Heart left ventricle (tissue), 16 donors: ENCODE data around the gene MFN1. TPM values are rescaled to one million over a fixed set of nuclear protein-coding genes. Genes with fewer than 3 reads are reported as not detected.

Experiments used
- ATAC-seq, 4 donors: fragments of 200-7000 bp; cut with Tn5 transposase; one replicate each; pipeline ENCODE4 v1.9.1; 2020 to 2022; ENCODE audit warnings: moderate library complexity in 4 of 4, mild to moderate bottlenecking in 3 of 4, moderate number of reproducible peaks in 1 of 4
- DNase-seq, 5 donors: peaks; one replicate each; pipeline ENCODE4 v3.0.0-alpha.2; 2020
- H3K27ac ChIP-seq, 12 donors: fragments of 200-600 bp; sonication (generic) in 4 of 12; one replicate each; pipeline versions ENCODE4 v1.5.0 to v1.8.0; 2016 to 2022; ENCODE audit warnings: mild to moderate bottlenecking in 2 of 12
- H3K27me3 ChIP-seq, 9 donors: fragments of 200-600 bp; sonication (generic) in 2 of 9; one replicate each; pipeline versions ENCODE4 v1.5.1 to v1.8.0; 2016 to 2022; ENCODE audit warnings: mild to moderate bottlenecking in 3 of 9
- H3K36me3 ChIP-seq, 9 donors: fragments of 200-600 bp; sonication (generic) in 2 of 9; one replicate each; pipeline versions ENCODE4 v1.5.0 to v1.8.0; 2018 to 2022; ENCODE audit warnings: mild to moderate bottlenecking in 2 of 9
- H3K4me1 ChIP-seq, 12 donors: fragments of 200-600 bp; sonication (generic) in 4 of 12; one replicate each; pipeline versions ENCODE4 v1.5.0 to v1.8.0; 2016 to 2022; ENCODE audit warnings: mild to moderate bottlenecking in 3 of 12
- H3K4me3 ChIP-seq, 12 donors: fragments of 200-600 bp; sonication (generic) in 4 of 12; one replicate each; pipeline versions ENCODE4 v1.5.0 to v1.8.0; 2017 to 2022; ENCODE audit warnings: mild to moderate bottlenecking in 9 of 12, moderate library complexity in 4 of 12
- H3K9me3 ChIP-seq, 12 donors: fragments of 200-600 bp; sonication (generic) in 4 of 12; one replicate each; pipeline versions ENCODE4 v1.5.0 to v1.8.0; 2016 to 2022; ENCODE audit warnings: mild to moderate bottlenecking in 1 of 12
- CTCF ChIP-seq, 12 donors: fragments of 200-600 bp; sonication (generic) in 4 of 12; IDR thresholded peaks; one replicate each; pipeline versions ENCODE4 v1.5.0 to v1.8.0; 2018 to 2022; ENCODE audit warnings: antibody characterized with exemption in 12 of 12, mild to moderate bottlenecking in 5 of 12
- POLR2A ChIP-seq, 2 donors: fragments of 450-650 bp; IDR thresholded peaks; one replicate each; pipeline ENCODE4 v1.6.1; 2017; ENCODE audit warnings: antibody characterized with exemption in 2 of 2, mild to moderate bottlenecking in 2 of 2, moderate library complexity in 2 of 2
- WGBS, 4 donors: extraction: QIAGEN DNeasy Blood & Tissue Kit in 2 of 4; methylation state at CpG; one replicate each; pipeline versions ENCODE4 v1.1.5 to v1.1.7; 2013 to 2018; 5-methylcytosine and 5-hydroxymethylcytosine counted together
- intact Hi-C, 10 donors: fragments of 100-400 bp; cut with DNase I; formaldehyde crosslinking; loops; one replicate each; pipeline versions ENCODE4 v1.11.1 to v1.14.2; 2022
- polyA plus RNA-seq, 2 donors: library from polyadenylated mRNA; stranded (reverse); fragments of 200-250 nt; gene quantifications; one replicate each; pipeline ENCODE4 v1.2.3, GENCODE V29; 2013
- total RNA-seq, 9 donors: library from RNA; depleted of rRNA in 2 of 9; stranded (reverse); fragments of >200 nt in 2 of 9; fragmentation: NEBNext Ultra II Directional in 3 of 9; extraction: Animal tissue kit (Norgen Biotek cat#: 25700) in 3 of 9; gene quantifications; one replicate each; pipeline versions ENCODE4 v1.1.0 to v1.2.4, GENCODE V29; 2016 to 2023
- donor health status: ischemic (EF 13 %, LVEDD 7.1; RV severe dilation, severe dysfunction).
- donor health status: healthy with polysubstance abuse.
- donor health status: DM: no; HTN: yes; CAD: no.
- donor health status: DM: no; HTN: no; CAD: no.
- donor health status: ischemic (EF 25% LVEDD 6.9; RV normal size, moderate dysfunction).
- donor health status: ischemic (EF 25% LVEDD 5.7; RV mildly dilated, moderate dysfunction).
- donor health status: healthy.
- donor health status: DM: yes; HTN: yes; CAD: no.
- donor health status: ischemic (EF 35%, LVEDD 5.7; RV mildly dilated, moderate dysfunction).
- donor health status: nonischemic (EF 11% LVEDD 7.7; RV severe dilation, severe dysfunction).
- donor health status: DM: yes; HTN: yes; CAD: no.
- donor health status: PGD.
- donor health status: ischemic (EF 29% LVEDD 5.4; RV normal size, mild dysfunction).
- donor health status: nonischemic (EF 23%, LVEDD 6.1; RV moderate dilation, normal function).

MFN1 gene
- total and polyA plus RNA-seq, 11 donors, result 10.8 to 78.0 (median 52.6) TPM

- Histone ChIP-seq H3K4me3 (no peak overlapping the region), H3K27ac (no peak overlapping the region), H3K27me3 (no peaks in the 10 kb centered on the region), H3K36me3 (peaks cover 0 to 90% (median 77%) of the 10 kb centered on the region in 9 donors), H3K9me3 (no peaks in the 10 kb centered on the region), H3K4me1 (peaks cover 0 to 7% (median 2%) of the 10 kb centered on the region in 12 donors)
- WGBS, 4 donors, result 90 to 97% (median 95%) methylated on average over 2 of the region's 2 CpGs
- TF ChIP-seq POLR2A (IDR thresholded peaks at IDR 0.05) (no peak), CTCF (IDR thresholded peaks at IDR 0.05) (no peak)
- ATAC-seq, result no peak
- intact Hi-C loops, result no loop called here
- DNase-seq, result no peak
Measured at GRCh38 chr3:179410331-179410730, 62.8 kb downstream of the MFN1 start.

GRCh38 chr3:179410999-179411398, 63.5 kb downstream of the MFN1 start:
- peaks cover 0 to 89% (median 70%) of the 10 kb centered on the region in 9 donors for H3K36me3 ChIP-seq
- no peaks in the 10 kb centered on the region for H3K9me3 ChIP-seq
- DNase-seq, result no peak
- H3K27ac ChIP-seq, result no peak overlapping the region
- H3K27me3 ChIP-seq, result no peaks in the 10 kb centered on the region
- H3K4me3 ChIP-seq, result no peak overlapping the region
- no peak for ATAC-seq
- no peak for TF ChIP-seq CTCF (IDR thresholded peaks at IDR 0.05)
- no peak for TF ChIP-seq POLR2A (IDR thresholded peaks at IDR 0.05)
- intact Hi-C loops, result no loop called here
- peaks cover 0 to 11% (median 4%) of the 10 kb centered on the region in 12 donors for H3K4me1 ChIP-seq

GRCh38 chr3:179414804-179415203, 67.3 kb downstream of the MFN1 start:
- H3K36me3 ChIP-seq, result peaks cover 0 to 98% (median 73%) of the 10 kb centered on the region in 9 donors
- peaks cover 0 to 16% (median 4%) of the 10 kb centered on the region in 12 donors for H3K4me1 ChIP-seq
- H3K27me3 ChIP-seq, result no peaks in the 10 kb centered on the region
- H3K27ac ChIP-seq, result peak overlapping the region in 7 of 12 donors; percentile 16 to 66 (median 34)
- peak in 3 of 4 donors; percentile 38 to 53 (median 39) for ATAC-seq
- H3K4me3 ChIP-seq, result no peak overlapping the region
- TF ChIP-seq POLR2A (IDR thresholded peaks at IDR 0.05), result no peak
- TF ChIP-seq CTCF (IDR thresholded peaks at IDR 0.05), result no peak
- H3K9me3 ChIP-seq, result no peaks in the 10 kb centered on the region
- intact Hi-C loops, result no loop called here
- DNase-seq, result no peak
- 55 to 72% (median 60%) methylated on average over 2 of the region's 2 CpGs for WGBS, 4 donors

GRCh38 chr3:179415377-179415776, 67.9 kb downstream of the MFN1 start:
- WGBS, 4 donors, result 57 to 64% (median 60%) methylated on average over 4 of the region's 4 CpGs
- intact Hi-C loops, result no loop called here
- peaks cover 0 to 98% (median 73%) of the 10 kb centered on the region in 9 donors for H3K36me3 ChIP-seq

More at GRCh38 chr3:179415377-179415776, 67.9 kb downstream of the MFN1 start:
- no peak for DNase-seq
- Histone ChIP-seq H3K27ac (peak overlapping the region in 8 of 12 donors; percentile 16 to 66 (median 32)), H3K4me3 (no peak overlapping the region), H3K9me3 (no peaks in the 10 kb centered on the region), H3K27me3 (no peaks in the 10 kb centered on the region), H3K4me1 (peaks cover 0 to 16% (median 4%) of the 10 kb centered on the region in 12 donors)
- no peak for TF ChIP-seq CTCF (IDR thresholded peaks at IDR 0.05)
- no peak for TF ChIP-seq POLR2A (IDR thresholded peaks at IDR 0.05)
- ATAC-seq, result peak; percentile 80 to 95 (median 90)
